Body of pancreas (tissue), 4 donors: ENCODE results near the gene KIF19. TPM values are rescaled to one million over a fixed set of nuclear protein-coding genes. Genes with fewer than 3 reads are reported as not detected.

Source experiments
- ATAC-seq: fragments of 150-250 bp; one replicate; pipeline ENCODE4 v1.9.1; 2016
- DNase-seq, 4 donors: peaks; one replicate each; pipeline ENCODE4 v3.0.0-alpha.2; 2019
- H3K27ac ChIP-seq, 4 donors: fragments of 200-600 bp; sonication (generic); 1 replicate in 3 of 4; 2 replicates in 1 of 4; pipeline versions ENCODE4 v1.5.1 to v1.6.1; 2016 to 2019; ENCODE audit warnings: mild to moderate bottlenecking in 1 of 4, mixed read lengths in 1 of 4, moderate library complexity in 1 of 4
- H3K27me3 ChIP-seq, 2 donors: fragments of 200-600 bp; sonication (generic); one replicate each; pipeline ENCODE4 v1.6.0; 2016; ENCODE audit warnings: mild to moderate bottlenecking in 1 of 2
- H3K36me3 ChIP-seq, 2 donors: fragments of 200-600 bp; sonication (generic); replicated peaks in 1 of 2; 2 replicates each; pipeline ENCODE4 v1.5.1; 2016; ENCODE audit warnings: low read depth in 2 of 2; ENCODE audit not compliant: insufficient read depth in 1 of 2
- H3K4me1 ChIP-seq: fragments of 200-600 bp; sonication (generic); one replicate; pipeline ENCODE4 v1.6.0; 2016
- H3K4me3 ChIP-seq, 2 donors: fragments of 200-600 bp; sonication (generic); 1 replicate in 1 of 2; 2 replicates in 1 of 2; pipeline ENCODE4 v1.5.1; 2016 to 2019
- H3K9me3 ChIP-seq, 3 donors: fragments of 200-600 bp; sonication (generic); 1 replicate in 2 of 3; 2 replicates in 1 of 3; pipeline ENCODE4 v1.5.1; 2016
- CTCF ChIP-seq, 7 experiments: fragments of 450-650 bp in 4 of 7; fragments of 200-600 bp in 3 of 7; sonication (generic) in 3 of 7; IDR thresholded peaks; one replicate each; pipeline ENCODE4 v1.5.1; 2016 to 2019; ENCODE audit warnings: antibody characterized with exemption in 7 of 7
- POLR2A ChIP-seq, 3 donors: fragments of 450-650 bp; IDR thresholded peaks; one replicate each; pipeline ENCODE4 v1.6.1; 2016; ENCODE audit warnings: antibody characterized with exemption in 3 of 3, mild to moderate bottlenecking in 2 of 3
- WGBS, 2 donors: methylation state at CpG; one replicate each; pipeline ENCODE4 v1.1.5; 2017; 5-methylcytosine and 5-hydroxymethylcytosine counted together
- intact Hi-C: fragments of 100-400 bp; cut with DNase I; formaldehyde crosslinking; loops from one replicate; pipeline ENCODE4 v1.15.1; 2023
- total RNA-seq, 2 donors: library from RNA; depleted of rRNA; stranded (reverse); fragments of >200 nt; gene quantifications; one replicate each; pipeline ENCODE4 v1.1.0, GENCODE V29; 2016

KIF19 gene
- total RNA-seq, 2 donors from 2014 or later: 2.3 to 3.3 TPM

GRCh38 chr17:74357466-74357809, 31.4 kb downstream of the KIF19 start:
- ATAC-seq (no peak), DNase-seq (no peak)
- intact Hi-C loops: loop anchor here (10.0 kb wide), 1 partner anchor 153 kb away; the partner anchor contains the start of gene RPL38
- Histone ChIP-seq H3K27me3 (peaks cover 0 to 26% of the 10 kb centered on the region in 2 donors), H3K4me3 (no peak overlapping the region), H3K36me3 (no peaks in the 10 kb centered on the region), H3K27ac (no peak overlapping the region), H3K4me1 (peaks cover 26% of the 10 kb centered on the region), H3K9me3 (no peaks in the 10 kb centered on the region)
- TF ChIP-seq POLR2A (IDR thresholded peaks at IDR 0.05) (no peak), CTCF (IDR thresholded peaks at IDR 0.05) (no peak)
- WGBS, 2 donors: 0 to 19% methylated on average over 1 to 25 of the region's 32 CpGs

- no peaks in the 10 kb centered on the region for H3K36me3 ChIP-seq
- no peak overlapping the region for H3K27ac ChIP-seq
- no peak overlapping the region for H3K4me3 ChIP-seq
- intact Hi-C loops: loop anchor here (10.0 kb wide), 1 partner anchor 154 kb away; the partner anchor contains the start of gene RPL38
- peaks cover 26% of the 10 kb centered on the region for H3K4me1 ChIP-seq
- TF ChIP-seq CTCF (IDR thresholded peaks at IDR 0.05) (no peak), POLR2A (IDR thresholded peaks at IDR 0.05) (no peak)
- no peaks in the 10 kb centered on the region for H3K9me3 ChIP-seq
- 63 to 66% methylated on average over 9 of the region's 9 CpGs for whole genome bisulfite sequencing, 2 donors
- peaks cover 0 to 26% of the 10 kb centered on the region in 2 donors for H3K27me3 ChIP-seq
- DNase-seq (no peak), ATAC-seq (no peak)
These were observed 32.7 kb downstream of the KIF19 start for GRCh38 chr17:74358697-74359096.

- peaks cover 0 to 26% of the 10 kb centered on the region in 2 donors for H3K27me3 ChIP-seq
- TF ChIP-seq POLR2A (IDR thresholded peaks at IDR 0.05): no peak
- no peak for TF ChIP-seq CTCF (IDR thresholded peaks at IDR 0.05)
- DNase-seq (no peak), ATAC-seq (no peak)
- 78 to 88% methylated on average over 7 to 22 of the region's 22 CpGs for WGBS, 2 donors
- no peaks in the 10 kb centered on the region for H3K9me3 ChIP-seq
- H3K27ac ChIP-seq: no peak overlapping the region
- peaks cover 26% of the 10 kb centered on the region for H3K4me1 ChIP-seq
- intact Hi-C loops: loop anchor here (10.0 kb wide), 1 partner anchor 155 kb away; the partner anchor contains the start of gene RPL38
- H3K36me3 ChIP-seq: no peaks in the 10 kb centered on the region
- no peak overlapping the region for H3K4me3 ChIP-seq
These were observed 33.9 kb downstream of the KIF19 start for GRCh38 chr17:74359916-74360315.

- DNase-seq: no peak
- intact Hi-C loops: no loop called here
- H3K9me3 ChIP-seq: no peaks in the 10 kb centered on the region
- no peak overlapping the region for H3K27ac ChIP-seq
- peaks cover 0 to 26% of the 10 kb centered on the region in 2 donors for H3K27me3 ChIP-seq
- peaks cover 26% of the 10 kb centered on the region for H3K4me1 ChIP-seq
- TF ChIP-seq POLR2A (IDR thresholded peaks at IDR 0.05) (no peak), CTCF (IDR thresholded peaks at IDR 0.05) (no peak)
- ATAC-seq: no peak
- 28 to 36% methylated on average over 6 to 7 of the region's 7 CpGs for WGBS, 2 donors
- no peaks in the 10 kb centered on the region for H3K36me3 ChIP-seq
- no peak overlapping the region for H3K4me3 ChIP-seq
These were observed 34.8 kb downstream of the KIF19 start for GRCh38 chr17:74360899-74361229.
